Measurements from ENCODE around the gene CCDC137. TPM values are rescaled to one million over a fixed set of nuclear protein-coding genes. Genes with fewer than 3 reads are reported as not detected.

The CCDC137 gene
- total and polyA plus RNA-seq, 2 of the 13 experiments (the other 11 are each of a cell fraction or from before 2014, with no cell fraction given) = 14.6 to 39.1 TPM

- TF ChIP-seq ZSCAN5A (CRISPR knock-in tag; IDR thresholded peaks at IDR 0.05; ENCODE audit: borderline replicate concordance) (0 out of 2 replicates have a peak, but pooled peaks have one; percentile 22), ZNF383 (CRISPR knock-in tag; IDR thresholded peaks at IDR 0.05; ENCODE audit: borderline replicate concordance) (peak; percentile 88; the same call in 1 of the 2 replicates), BCL6 (CRISPR knock-in tag; IDR thresholded peaks at IDR 0.05) (peak; percentile 52), HOXA3 (CRISPR knock-in tag; IDR thresholded peaks at IDR 0.05) (peak; percentile 79), DNMT1 (CRISPR knock-in tag; IDR thresholded peaks at IDR 0.05) (peak; percentile 74), ZSCAN21 (CRISPR knock-in tag; IDR thresholded peaks at IDR 0.05; ENCODE audit: borderline replicate concordance) (peak; percentile 3; the same call in 1 of the 2 replicates), ZFY (CRISPR knock-in tag; IDR thresholded peaks at IDR 0.05) (peak; percentile 66), HOXA9 (CRISPR knock-in tag; IDR thresholded peaks at IDR 0.05; ENCODE audit: borderline replicate concordance) (peak; percentile 70; the same call in 1 of the 2 replicates), ZNF230 (CRISPR knock-in tag; IDR thresholded peaks at IDR 0.05) (peak; percentile 31), ARID4A (CRISPR knock-in tag; IDR thresholded peaks at IDR 0.05; ENCODE audit: borderline replicate concordance) (peak; percentile 97), RARA (CRISPR knock-in tag; IDR thresholded peaks at IDR 0.05) (0 out of 2 replicates have a peak, but pooled peaks have one; percentile 9), ZNF775 (CRISPR knock-in tag; IDR thresholded peaks at IDR 0.05; ENCODE audit: borderline replicate concordance) (no peak), ETS1 (CRISPR knock-in tag; IDR thresholded peaks at IDR 0.05) (peak; percentile 60; the same call in 1 of the 2 replicates), YY1 (IDR thresholded peaks at IDR 0.05; ENCODE audit: insufficient read depth, insufficient replicate concordance, low read depth, low read length) (peak; percentile 73), PAXIP1 (CRISPR knock-in tag; conservative IDR thresholded peaks at IDR 0.05) (peak; percentile 40)
Measured at GRCh38 chr17:81683584-81684441, 17.3 kb downstream of the CCDC137 start, which contains the start of the genes ARL16 and HGS (continued).
